ENCODE measurements around the gene OPA1. TPM values are rescaled to one million over a fixed set of nuclear protein-coding genes. Genes with fewer than 3 reads are reported as not detected.

The OPA1 gene
- total RNA-seq, 1 experiment from 2014 or later, result 72.0 TPM

DNA sequence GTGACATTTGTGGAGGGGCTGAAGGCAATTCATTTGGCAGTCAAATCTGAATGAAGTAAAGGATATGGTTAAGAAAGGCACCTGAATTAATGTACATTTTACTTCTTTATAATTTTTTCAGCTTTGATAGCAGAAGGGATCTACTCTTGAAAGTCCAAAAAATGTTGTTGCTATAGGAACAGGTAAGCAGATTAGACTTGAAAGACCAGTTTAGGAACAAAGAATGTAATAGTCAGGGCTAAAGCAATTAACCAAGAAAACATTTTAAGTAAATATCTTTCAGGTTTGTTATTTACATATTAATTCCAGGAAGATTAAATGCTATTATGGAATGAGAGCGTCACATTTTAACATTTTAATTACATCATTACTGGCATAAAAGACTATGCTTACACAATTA, 39.4 kb upstream of the OPA1 start:
- Histone ChIP-seq H3K36me3 (ENCODE audit: control insufficient read depth in 1 of 2, insufficient read depth in 2 of 2, low read length in 2 of 2) (no peaks in the 10 kb centered on the region), H3K27ac (ENCODE audit: low read depth, low read length) (no peak overlapping the region), H3K4me3 (replicated peaks in 1 of 2; ENCODE audit: low read depth in 1 of 2, low read length in 2 of 2) (no peak overlapping the region), H3K9me2 (ENCODE audit: insufficient read depth) (no peaks in the 10 kb centered on the region), H3K9ac (ENCODE audit: low read length) (no peak overlapping the region), H4K20me1 (ENCODE audit: insufficient read depth) (no peaks in the 10 kb centered on the region), H3K27me3 (ENCODE audit: insufficient read depth, low read length) (peaks cover 24% of the 10 kb centered on the region), H3K4me1 (ENCODE audit: control insufficient read depth in 1 of 2, insufficient read depth in 2 of 2, low read length in 2 of 2) (no peaks in the 10 kb centered on the region), H2AFZ (ENCODE audit: low read depth, low read length, poor library complexity, severe bottlenecking) (no peak overlapping the region), H3K4me2 (ENCODE audit: low read length) (no peak overlapping the region), H3K9me3 (ENCODE audit: control insufficient read depth in 1 of 2, insufficient read depth in 1 of 2, low read depth in 1 of 2, low read length in 2 of 2) (no peaks in the 10 kb centered on the region), H3K79me2 (ENCODE audit: insufficient read depth, low read length) (no peaks in the 10 kb centered on the region)
- intact Hi-C loops (cut with micrococcal nuclease), result no loop called here
- TF ChIP-seq ELF1 (IDR thresholded peaks at IDR 0.05; ENCODE audit: borderline replicate concordance, low read depth) (no peak), SP1 (IDR thresholded peaks at IDR 0.05; ENCODE audit: low read depth) (no peak), CBX3 (IDR thresholded peaks at IDR 0.05; ENCODE audit: low read depth) (no peak), SIN3A (IDR thresholded peaks at IDR 0.05; ENCODE audit: low read depth) (no peak), YY1 (IDR thresholded peaks at IDR 0.05; ENCODE audit: extremely low read depth, insufficient replicate concordance, low read depth, low read length) (no peak), TCF7L2 (IDR thresholded peaks at IDR 0.05; ENCODE audit: borderline replicate concordance, extremely low read depth, insufficient read depth, insufficient read length) (no peak), EZH2phosphoT487 (IDR thresholded peaks at IDR 0.05; ENCODE audit: borderline replicate concordance) (no peak), MAX (IDR thresholded peaks at IDR 0.05) (no peak), ZBTB33 (IDR thresholded peaks at IDR 0.05; ENCODE audit: extremely low read depth, insufficient replicate concordance, low read length) (no peak), EGR1 (IDR thresholded peaks at IDR 0.05; ENCODE audit: low read depth) (no peak), EZH2 (IDR thresholded peaks at IDR 0.05) (no peak)
- TF ChIP-seq, protein P1, sequence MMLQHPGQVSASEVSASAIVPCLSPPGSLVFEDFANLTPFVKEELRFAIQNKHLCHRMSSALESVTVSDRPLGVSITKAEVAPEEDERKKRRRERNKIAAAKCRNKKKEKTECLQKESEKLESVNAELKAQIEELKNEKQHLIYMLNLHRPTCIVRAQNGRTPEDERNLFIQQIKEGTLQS (IDR thresholded peaks at IDR 0.05), result no peak
- TF ChIP-seq, protein P2, sequence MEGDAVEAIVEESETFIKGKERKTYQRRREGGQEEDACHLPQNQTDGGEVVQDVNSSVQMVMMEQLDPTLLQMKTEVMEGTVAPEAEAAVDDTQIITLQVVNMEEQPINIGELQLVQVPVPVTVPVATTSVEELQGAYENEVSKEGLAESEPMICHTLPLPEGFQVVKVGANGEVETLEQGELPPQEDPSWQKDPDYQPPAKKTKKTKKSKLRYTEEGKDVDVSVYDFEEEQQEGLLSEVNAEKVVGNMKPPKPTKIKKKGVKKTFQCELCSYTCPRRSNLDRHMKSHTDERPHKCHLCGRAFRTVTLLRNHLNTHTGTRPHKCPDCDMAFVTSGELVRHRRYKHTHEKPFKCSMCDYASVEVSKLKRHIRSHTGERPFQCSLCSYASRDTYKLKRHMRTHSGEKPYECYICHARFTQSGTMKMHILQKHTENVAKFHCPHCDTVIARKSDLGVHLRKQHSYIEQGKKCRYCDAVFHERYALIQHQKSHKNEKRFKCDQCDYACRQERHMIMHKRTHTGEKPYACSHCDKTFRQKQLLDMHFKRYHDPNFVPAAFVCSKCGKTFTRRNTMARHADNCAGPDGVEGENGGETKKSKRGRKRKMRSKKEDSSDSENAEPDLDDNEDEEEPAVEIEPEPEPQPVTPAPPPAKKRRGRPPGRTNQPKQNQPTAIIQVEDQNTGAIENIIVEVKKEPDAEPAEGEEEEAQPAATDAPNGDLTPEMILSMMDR (IDR thresholded peaks at IDR 0.05 in 2 of 3, conservative IDR thresholded peaks at IDR 0.05 in 1 of 3; ENCODE audit: borderline replicate concordance in 1 of 3, insufficient read depth in 1 of 3, low read depth in 2 of 3, low read length in 2 of 3), result no peak
- TF ChIP-seq, protein P3, sequence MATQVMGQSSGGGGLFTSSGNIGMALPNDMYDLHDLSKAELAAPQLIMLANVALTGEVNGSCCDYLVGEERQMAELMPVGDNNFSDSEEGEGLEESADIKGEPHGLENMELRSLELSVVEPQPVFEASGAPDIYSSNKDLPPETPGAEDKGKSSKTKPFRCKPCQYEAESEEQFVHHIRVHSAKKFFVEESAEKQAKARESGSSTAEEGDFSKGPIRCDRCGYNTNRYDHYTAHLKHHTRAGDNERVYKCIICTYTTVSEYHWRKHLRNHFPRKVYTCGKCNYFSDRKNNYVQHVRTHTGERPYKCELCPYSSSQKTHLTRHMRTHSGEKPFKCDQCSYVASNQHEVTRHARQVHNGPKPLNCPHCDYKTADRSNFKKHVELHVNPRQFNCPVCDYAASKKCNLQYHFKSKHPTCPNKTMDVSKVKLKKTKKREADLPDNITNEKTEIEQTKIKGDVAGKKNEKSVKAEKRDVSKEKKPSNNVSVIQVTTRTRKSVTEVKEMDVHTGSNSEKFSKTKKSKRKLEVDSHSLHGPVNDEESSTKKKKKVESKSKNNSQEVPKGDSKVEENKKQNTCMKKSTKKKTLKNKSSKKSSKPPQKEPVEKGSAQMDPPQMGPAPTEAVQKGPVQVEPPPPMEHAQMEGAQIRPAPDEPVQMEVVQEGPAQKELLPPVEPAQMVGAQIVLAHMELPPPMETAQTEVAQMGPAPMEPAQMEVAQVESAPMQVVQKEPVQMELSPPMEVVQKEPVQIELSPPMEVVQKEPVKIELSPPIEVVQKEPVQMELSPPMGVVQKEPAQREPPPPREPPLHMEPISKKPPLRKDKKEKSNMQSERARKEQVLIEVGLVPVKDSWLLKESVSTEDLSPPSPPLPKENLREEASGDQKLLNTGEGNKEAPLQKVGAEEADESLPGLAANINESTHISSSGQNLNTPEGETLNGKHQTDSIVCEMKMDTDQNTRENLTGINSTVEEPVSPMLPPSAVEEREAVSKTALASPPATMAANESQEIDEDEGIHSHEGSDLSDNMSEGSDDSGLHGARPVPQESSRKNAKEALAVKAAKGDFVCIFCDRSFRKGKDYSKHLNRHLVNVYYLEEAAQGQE (IDR thresholded peaks at IDR 0.05; ENCODE audit: low read depth), result no peak
- ChIA-PET POLR2A (no interaction called here), CTCF (no interaction called here), RAD21 (ENCODE audit: low non-redundant PET in 1 of 2, low total read pairs in 2 of 2, uncharacterized antibody in 2 of 2, unreplicated experiment in 2 of 2) (no interaction called here)
- no peak for DNase-seq (ENCODE audit: low read depth, low spot score)
- no peak for ATAC-seq
- BruUV-seq (replicated peaks), result no TSS peak

All from HCT116 (cell line).